Transverse colon (tissue), 4 donors: ENCODE data around the gene COQ8B.

Experiments used
- POLR2A ChIP-seq: fragments of 450-650 bp; IDR thresholded peaks from one replicate; pipeline ENCODE4 v1.6.1; 2016; ENCODE audit warnings: antibody characterized with exemption, mild to moderate bottlenecking, moderate library complexity
- POLR2AphosphoS5 ChIP-seq, 3 donors: sonication (generic); formaldehyde crosslinking; IDR thresholded peaks; one replicate each; pipeline ENCODE4 v1.6.1; 2016; ENCODE audit warnings: antibody characterized with exemption in 3 of 3
- TF ChIP-seq, protein P1 (sequence below), 5 experiments: fragments of 200-600 bp in 3 of 5; fragments of 450-650 bp in 2 of 5; sonication (generic) in 3 of 5; IDR thresholded peaks; 1 replicate in 2 of 5; 2 replicates in 3 of 5; pipeline ENCODE4 v1.5.1; 2016 to 2017; ENCODE audit warnings: antibody characterized with exemption in 5 of 5, inconsistent platforms in 3 of 5, mild to moderate bottlenecking in 2 of 5, moderate library complexity in 1 of 5

DNA sequence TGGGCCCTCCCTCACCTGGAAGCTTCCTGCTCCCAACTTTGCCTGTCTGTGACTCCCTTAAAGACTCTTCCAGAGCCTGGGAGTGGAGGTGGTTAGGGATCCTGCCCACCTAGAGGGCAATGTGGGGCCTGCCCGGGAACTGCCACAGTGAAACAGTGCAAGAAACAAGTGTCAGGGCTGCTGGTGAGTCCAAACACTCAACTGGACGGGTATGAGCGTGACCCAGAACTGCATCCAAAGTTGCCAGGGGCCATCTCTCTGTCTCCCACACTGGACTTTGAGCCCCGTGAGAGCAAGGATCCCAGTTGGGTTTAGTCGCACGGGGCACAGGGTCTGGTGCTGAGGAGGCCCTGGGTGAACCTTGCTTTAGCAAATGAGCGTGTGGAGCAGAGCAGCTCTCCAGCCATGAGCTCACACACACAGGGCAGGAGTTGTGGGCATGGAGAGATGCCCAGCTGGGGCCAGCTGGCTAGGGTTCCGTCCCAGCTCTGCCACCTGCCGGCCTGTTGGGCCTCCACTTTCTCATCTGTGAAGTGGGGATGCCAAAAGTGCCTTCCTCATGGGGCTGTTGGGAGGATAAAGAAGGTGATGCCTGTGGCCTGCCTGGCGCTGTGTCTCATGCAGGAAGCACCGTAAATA is 23.4 kb downstream of the COQ8B start:
- TF ChIP-seq, protein P1, sequence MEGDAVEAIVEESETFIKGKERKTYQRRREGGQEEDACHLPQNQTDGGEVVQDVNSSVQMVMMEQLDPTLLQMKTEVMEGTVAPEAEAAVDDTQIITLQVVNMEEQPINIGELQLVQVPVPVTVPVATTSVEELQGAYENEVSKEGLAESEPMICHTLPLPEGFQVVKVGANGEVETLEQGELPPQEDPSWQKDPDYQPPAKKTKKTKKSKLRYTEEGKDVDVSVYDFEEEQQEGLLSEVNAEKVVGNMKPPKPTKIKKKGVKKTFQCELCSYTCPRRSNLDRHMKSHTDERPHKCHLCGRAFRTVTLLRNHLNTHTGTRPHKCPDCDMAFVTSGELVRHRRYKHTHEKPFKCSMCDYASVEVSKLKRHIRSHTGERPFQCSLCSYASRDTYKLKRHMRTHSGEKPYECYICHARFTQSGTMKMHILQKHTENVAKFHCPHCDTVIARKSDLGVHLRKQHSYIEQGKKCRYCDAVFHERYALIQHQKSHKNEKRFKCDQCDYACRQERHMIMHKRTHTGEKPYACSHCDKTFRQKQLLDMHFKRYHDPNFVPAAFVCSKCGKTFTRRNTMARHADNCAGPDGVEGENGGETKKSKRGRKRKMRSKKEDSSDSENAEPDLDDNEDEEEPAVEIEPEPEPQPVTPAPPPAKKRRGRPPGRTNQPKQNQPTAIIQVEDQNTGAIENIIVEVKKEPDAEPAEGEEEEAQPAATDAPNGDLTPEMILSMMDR (IDR thresholded peaks at IDR 0.05), result no peak
- no peak for TF ChIP-seq POLR2AphosphoS5 (IDR thresholded peaks at IDR 0.05)
- no peak for TF ChIP-seq POLR2A
